H9 (cell line): ENCODE data around the gene SORCS2. TPM values are rescaled to one million over a fixed set of nuclear protein-coding genes. Genes with fewer than 3 reads are reported as not detected.

Experiments used
- DNase-seq: peaks from one replicate; pipeline ENCODE4 v3.0.0-alpha.2; 2017
- H2AFZ ChIP-seq: one replicate; pipeline ENCODE4 v1.6.1; 2013; ENCODE audit warnings: mild to moderate bottlenecking, low read length, control low read depth, moderate library complexity
- H2AK5ac ChIP-seq: 2 replicates; pipeline ENCODE4 v1.6.1; 2013; ENCODE audit warnings: low read length, control low read depth, mixed read lengths; ENCODE audit not compliant: insufficient read length
- H2BK120ac ChIP-seq: one replicate; pipeline ENCODE4 v1.6.1; 2013; ENCODE audit warnings: low read depth, mild to moderate bottlenecking, low read length, control low read depth, inconsistent platforms; ENCODE audit not compliant: poor library complexity, severe bottlenecking
- H2BK12ac ChIP-seq: 2 replicates; pipeline ENCODE4 v1.6.1; 2013; ENCODE audit warnings: low read length, control low read depth, mixed read lengths, low read depth; ENCODE audit not compliant: insufficient read length
- H2BK15ac ChIP-seq: 2 replicates; pipeline ENCODE4 v1.6.1; 2013; ENCODE audit warnings: low read depth, low read length, control low read depth
- H2BK20ac ChIP-seq: one replicate; pipeline ENCODE4 v1.6.1; 2013; ENCODE audit warnings: low read depth, mild to moderate bottlenecking, low read length, control low read depth, inconsistent platforms; ENCODE audit not compliant: poor library complexity, severe bottlenecking
- H2BK5ac ChIP-seq: 2 replicates; pipeline ENCODE4 v1.6.1; 2013; ENCODE audit warnings: low read length, control low read depth, mixed read lengths; ENCODE audit not compliant: insufficient read length
- H3K14ac ChIP-seq: 2 replicates; pipeline ENCODE4 v1.6.1; 2013; ENCODE audit warnings: low read length, control low read depth; ENCODE audit not compliant: insufficient read depth
- H3K18ac ChIP-seq: 2 replicates; pipeline ENCODE4 v1.6.1; 2013; ENCODE audit warnings: low read depth, mild to moderate bottlenecking, mixed read lengths, low read length, control low read depth; ENCODE audit not compliant: insufficient read length
- H3K23ac ChIP-seq: 2 replicates; pipeline ENCODE4 v1.6.1; 2013; ENCODE audit warnings: low read length, control low read depth, mixed read lengths, low read depth; ENCODE audit not compliant: insufficient read length
- H3K23me2 ChIP-seq: 2 replicates; pipeline ENCODE4 v1.6.1; 2013; ENCODE audit warnings: low read depth, mild to moderate bottlenecking, mixed read lengths, low read length, control low read depth; ENCODE audit not compliant: insufficient read length, poor library complexity, severe bottlenecking
- H3K27ac ChIP-seq: 2 replicates; pipeline ENCODE4 v1.5.1; 2013; ENCODE audit warnings: low read length, control low read depth, mixed read lengths, low read depth; ENCODE audit not compliant: insufficient read length
- H3K27me3 ChIP-seq: 2 replicates; pipeline ENCODE4 v1.6.1; 2013; ENCODE audit warnings: low read length, control low read depth, inconsistent platforms; ENCODE audit not compliant: insufficient read depth
- H3K4ac ChIP-seq: 2 replicates; pipeline ENCODE4 v1.6.1; 2013; ENCODE audit warnings: low read depth, mild to moderate bottlenecking, control low read depth, inconsistent platforms, low read length, moderate library complexity
- H3K4me1 ChIP-seq: 2 replicates; pipeline ENCODE4 v1.6.1; 2013; ENCODE audit warnings: low read length, control low read depth, inconsistent platforms; ENCODE audit not compliant: insufficient read depth
- H3K4me2 ChIP-seq: 2 replicates; pipeline ENCODE4 v1.6.1; 2013; ENCODE audit warnings: low read length, control low read depth, mixed read lengths; ENCODE audit not compliant: insufficient read length, insufficient read depth
- H3K56ac ChIP-seq: 2 replicates; pipeline ENCODE4 v1.6.1; 2013; ENCODE audit warnings: low read depth, mild to moderate bottlenecking, mixed read lengths, low read length, control low read depth; ENCODE audit not compliant: insufficient read length
- H3K79me1 ChIP-seq: 2 replicates; pipeline ENCODE4 v1.6.1; 2013; ENCODE audit warnings: low read depth, mild to moderate bottlenecking, moderate library complexity, low read length, control low read depth, inconsistent platforms; ENCODE audit not compliant: insufficient read depth, poor library complexity, severe bottlenecking
- H3K79me2 ChIP-seq: 2 replicates; pipeline ENCODE4 v1.6.1; 2013; ENCODE audit warnings: low read length, control low read depth, inconsistent platforms; ENCODE audit not compliant: insufficient read depth
- H3K9ac ChIP-seq: 2 replicates; pipeline ENCODE4 v1.6.1; 2013; ENCODE audit warnings: low read length, control low read depth, mixed read lengths; ENCODE audit not compliant: insufficient read length; ENCODE audit errors: extremely low read depth
- H3K9me3 ChIP-seq: one replicate; pipeline ENCODE4 v1.6.1; 2013; ENCODE audit warnings: low read depth, low read length, inconsistent platforms; ENCODE audit not compliant: control insufficient read depth
- H3T11ph ChIP-seq: one replicate; pipeline ENCODE4 v1.6.1; 2013; ENCODE audit warnings: mild to moderate bottlenecking, low read length, control low read depth, inconsistent platforms
- H4K20me1 ChIP-seq: one replicate; pipeline ENCODE4 v1.6.1; 2013; ENCODE audit not compliant: control insufficient read depth, insufficient read length, insufficient read depth
- H4K5ac ChIP-seq: 2 replicates; pipeline ENCODE4 v1.6.1; 2013; ENCODE audit warnings: low read depth, mild to moderate bottlenecking, mixed read lengths, low read length, control low read depth; ENCODE audit not compliant: insufficient read length
- H4K8ac ChIP-seq: replicated peaks from 2 replicates; pipeline ENCODE4 v1.6.1; 2013; ENCODE audit warnings: low read length, control low read depth, mixed read lengths, low read depth; ENCODE audit not compliant: insufficient read length
- H4K91ac ChIP-seq: 2 replicates; pipeline ENCODE4 v1.6.1; 2013; ENCODE audit warnings: low read depth, mild to moderate bottlenecking, moderate library complexity, mixed read lengths, low read length, control low read depth; ENCODE audit not compliant: insufficient read length
- H3K27ac Mint-ChIP-seq, 3 experiments: 2 replicates in 2 of 3; 3 replicates in 1 of 3; pipeline ENCODE4 v1.8.0; 2020 to 2021; ENCODE audit warnings: mixed read lengths in 3 of 3, mild to moderate bottlenecking in 1 of 3, moderate library complexity in 1 of 3
- H3K27me3 Mint-ChIP-seq: 2 replicates; pipeline ENCODE4 v1.8.0; 2021; ENCODE audit warnings: low read depth, mild to moderate bottlenecking, moderate library complexity, mixed read lengths
- H3K36me3 Mint-ChIP-seq, 3 experiments: 2 replicates in 2 of 3; 3 replicates in 1 of 3; pipeline ENCODE4 v1.8.0; 2020 to 2021; ENCODE audit warnings: low read depth in 3 of 3, mixed read lengths in 3 of 3; ENCODE audit not compliant: insufficient read depth in 1 of 3
- H3K4me1 Mint-ChIP-seq, 2 experiments: 2 replicates each; pipeline ENCODE4 v1.8.0; 2020; ENCODE audit warnings: mixed read lengths in 2 of 2
- H3K4me3 Mint-ChIP-seq, 2 experiments: 2 replicates in 1 of 2; 3 replicates in 1 of 2; pipeline ENCODE4 v1.8.0; 2020 to 2021; ENCODE audit warnings: mild to moderate bottlenecking in 2 of 2, mixed read lengths in 2 of 2, moderate library complexity in 1 of 2
- H3K9me3 Mint-ChIP-seq, 2 experiments: 2 replicates in 1 of 2; 3 replicates in 1 of 2; pipeline ENCODE4 v1.8.0; 2020; ENCODE audit warnings: mild to moderate bottlenecking in 2 of 2, mixed read lengths in 2 of 2, moderate library complexity in 1 of 2
- CTCF ChIP-seq: fragments of 200-600 bp; sonication (generic); conservative IDR thresholded peaks from 3 replicates; pipeline ENCODE4 v1.8.0; 2021; ENCODE audit warnings: antibody characterized with exemption, mild to moderate bottlenecking
- whole genome bisulfite sequencing: extraction: QIAGEN DNeasy Blood & Tissue Kit; methylation state at CpG from one replicate; pipeline ENCODE4 v1.1.7; 2013; ENCODE audit warnings: missing lambda C conversion rate, low lambda C conversion rate, mixed read lengths; ENCODE audit not compliant: insufficient read length; ENCODE audit errors: extremely low coverage; 5-methylcytosine and 5-hydroxymethylcytosine counted together
- total RNA-seq: library from RNA; stranded (reverse); gene quantifications from 2 replicates; pipeline ENCODE4 v1.2.1, GENCODE V29; 2021

SORCS2 gene
- total RNA-seq, 1 experiment from 2014 or later, result 0.57 TPM

GRCh38 chr4:7516773-7517144 is 324.4 kb downstream of the SORCS2 start:
- H3K79me1 ChIP-seq, result no peaks in the 10 kb centered on the region
- H4K91ac ChIP-seq, result no peak overlapping the region
- H2BK120ac ChIP-seq, result no peak overlapping the region
- H3K36me3 Mint-ChIP-seq, result no peaks in the 10 kb centered on the region
- TF ChIP-seq CTCF, result no peak
- no peak overlapping the region for H3K23ac ChIP-seq
- H2BK20ac ChIP-seq, result no peak overlapping the region
- H2AK5ac ChIP-seq, result no peak overlapping the region
- no peak overlapping the region for H2BK15ac ChIP-seq
- no peaks in the 10 kb centered on the region for H3K4me1 ChIP-seq
- H3K27me3 Mint-ChIP-seq, result peaks cover 14% of the 10 kb centered on the region
- no peak for DNase-seq
- no peaks in the 10 kb centered on the region for H3K9me3 ChIP-seq
- no peaks in the 10 kb centered on the region for H3K9me3 Mint-ChIP-seq
- H3K9ac ChIP-seq, result no peak overlapping the region
- H2BK12ac ChIP-seq, result no peak overlapping the region
- no peak overlapping the region for H2AFZ ChIP-seq
- no peak overlapping the region for H3K4me2 ChIP-seq
- no peak overlapping the region for H3K4me3 Mint-ChIP-seq
- peak overlapping the region in 1 of 3 experiments; percentile 68; a peak in 1 of 7 replicates for H3K27ac Mint-ChIP-seq
- no peak overlapping the region for H3K56ac ChIP-seq
- H4K5ac ChIP-seq, result no peak overlapping the region
- H3T11ph ChIP-seq, result no peak overlapping the region
- H3K4ac ChIP-seq, result no peak overlapping the region
- no peak overlapping the region for H3K27ac ChIP-seq
- H3K18ac ChIP-seq, result no peak overlapping the region
- WGBS, result no CpG with 5 or more reads among the region's 12 CpGs
- no peak overlapping the region for H2BK5ac ChIP-seq
- H3K79me2 ChIP-seq, result no peaks in the 10 kb centered on the region
- H4K20me1 ChIP-seq, result no peaks in the 10 kb centered on the region
- H3K23me2 ChIP-seq, result no peaks in the 10 kb centered on the region
- H4K8ac ChIP-seq, result no peak overlapping the region
- no peaks in the 10 kb centered on the region for H3K27me3 ChIP-seq
- peaks cover 0 to 36% of the 10 kb centered on the region in 2 experiments; a peak in 2 of 4 replicates for H3K4me1 Mint-ChIP-seq
- H3K14ac ChIP-seq, result no peak overlapping the region; the same call in 1 of the 2 replicates
